ENCODE measurements around the gene PCDH15. TPM values are rescaled to one million over a fixed set of nuclear protein-coding genes. Genes with fewer than 3 reads are reported as not detected.

The PCDH15 gene
- total RNA-seq, 3 donors from 2014 or later = 0.38 TPM; not detected in 2

- H3K9me3 ChIP-seq = no peaks in the 10 kb centered on the region
- intact Hi-C loops (cut with DNase I, micrococcal nuclease) = no loop called here
- H3K36me3 ChIP-seq (ENCODE audit: low read depth) = no peaks in the 10 kb centered on the region
- DNase-seq (no peak), ATAC-seq (no peak)
- no peaks in the 10 kb centered on the region for H3K4me1 ChIP-seq (ENCODE audit: low read depth)
- no peak for TF ChIP-seq CTCF (IDR thresholded peaks at IDR 0.05)
- H3K4me3 ChIP-seq = no peak overlapping the region
These were observed 4.2 kb downstream of the PCDH15 start for GRCh38 chr10:54796881-54797280.

GRCh38 chr10:54776622-54777021, 24.4 kb downstream of the PCDH15 start:
- Histone ChIP-seq H3K9me3 (no peaks in the 10 kb centered on the region), H3K36me3 (ENCODE audit: low read depth) (no peaks in the 10 kb centered on the region), H3K4me3 (no peak overlapping the region), H3K4me1 (ENCODE audit: low read depth) (no peaks in the 10 kb centered on the region)
- TF ChIP-seq CTCF (IDR thresholded peaks at IDR 0.05) = no peak
- DNase-seq = no peak
- intact Hi-C loops (cut with DNase I, micrococcal nuclease) = no loop called here
- ATAC-seq = no peak

GRCh38 chr10:54772468-54773122, 28.4 kb downstream of the PCDH15 start:
- H3K36me3 ChIP-seq (ENCODE audit: low read depth) = no peaks in the 10 kb centered on the region
- TF ChIP-seq CTCF (IDR thresholded peaks at IDR 0.05) = no peak
- no peaks in the 10 kb centered on the region for H3K9me3 ChIP-seq
- ATAC-seq = no peak
- H3K4me1 ChIP-seq (ENCODE audit: low read depth) = no peaks in the 10 kb centered on the region
- intact Hi-C loops (cut with DNase I, micrococcal nuclease) = no loop called here
- H3K4me3 ChIP-seq = no peak overlapping the region
- no peak for DNase-seq

GRCh38 chr10:54769051-54769450, 32.0 kb downstream of the PCDH15 start:
- ATAC-seq = no peak
- Histone ChIP-seq H3K4me1 (ENCODE audit: low read depth) (no peaks in the 10 kb centered on the region), H3K9me3 (no peaks in the 10 kb centered on the region), H3K4me3 (no peak overlapping the region), H3K36me3 (ENCODE audit: low read depth) (no peaks in the 10 kb centered on the region)
- TF ChIP-seq CTCF (IDR thresholded peaks at IDR 0.05) = no peak
- intact Hi-C loops (cut with DNase I, micrococcal nuclease) = no loop called here
- DNase-seq = no peak

GRCh38 chr10:54758791-54759190, 42.2 kb downstream of the PCDH15 start:
- TF ChIP-seq CTCF (IDR thresholded peaks at IDR 0.05) = no peak
- H3K4me3 ChIP-seq = no peak overlapping the region
- H3K9me3 ChIP-seq = no peaks in the 10 kb centered on the region
- no peak for ATAC-seq
- no peaks in the 10 kb centered on the region for H3K4me1 ChIP-seq (ENCODE audit: low read depth)
- no peak for DNase-seq
- intact Hi-C loops (cut with DNase I, micrococcal nuclease) = no loop called here
- H3K36me3 ChIP-seq (ENCODE audit: low read depth) = no peaks in the 10 kb centered on the region

GRCh38 chr10:54749623-54750022, 51.4 kb downstream of the PCDH15 start:
- Histone ChIP-seq H3K4me1 (ENCODE audit: low read depth) (no peaks in the 10 kb centered on the region), H3K9me3 (no peaks in the 10 kb centered on the region), H3K4me3 (no peak overlapping the region), H3K36me3 (ENCODE audit: low read depth) (no peaks in the 10 kb centered on the region)
- ATAC-seq (no peak), DNase-seq (no peak)
- intact Hi-C loops (cut with DNase I, micrococcal nuclease) = no loop called here
- no peak for TF ChIP-seq CTCF (IDR thresholded peaks at IDR 0.05)

All from mucosa of descending colon (tissue), 3 donors.